Activated naive CD8-positive, alpha-beta T cell treated with anti-CD3 and anti-CD28 coated beads, Interleukin-2, amount 50 U/mL, for 16 hours (primary cell): ENCODE data around the gene APOBR.
"Not testable (repeated sequence)": the region's sequence is repeated elsewhere in the genome, so short reads cannot be mapped to it uniquely, and the experiment has no call there.

ENCODE experiments used
- DNase-seq: peaks from one replicate; pipeline ENCODE4 v3.0.0-alpha.2; 2020; ENCODE audit warnings: low read depth, low spot score

The APOBR gene

GRCh38 chr16:28494121-28494851 is at the start of gene APOBR:
Gene APOBR, plus strand, starts transcription at chr16:28494643. Its CDS starts 39 bp downstream, at chr16:28494682.
- DNase-seq, result peak; percentile 66

- DNase-seq, result not testable (repeated sequence)
Observed at GRCh38 chr16:28446388-28446787, 48.1 kb upstream of the APOBR start.

- not testable (repeated sequence) for DNase-seq
Observed at GRCh38 chr16:28447081-28447480, 47.4 kb upstream of the APOBR start.

- DNase-seq, result no peak
Observed at GRCh38 chr16:28473714-28474265, 20.7 kb upstream of the APOBR start.

GRCh38 chr16:28475221-28475620 is 19.2 kb upstream of the APOBR start:
- no peak for DNase-seq

- no peak for DNase-seq
Observed at GRCh38 chr16:28477311-28477920, 17.0 kb upstream of the APOBR start.

- DNase-seq, result no peak
Observed at GRCh38 chr16:28478506-28479180, 15.8 kb upstream of the APOBR start.

- no peak for DNase-seq
Observed at GRCh38 chr16:28482026-28482425, 12.4 kb upstream of the APOBR start.

GRCh38 chr16:28483361-28483760 is 11.1 kb upstream of the APOBR start:
- DNase-seq, result not testable (repeated sequence)

- no peak for DNase-seq
Observed at GRCh38 chr16:28486266-28486665, 8.2 kb upstream of the APOBR start.

- no peak for DNase-seq
Observed at GRCh38 chr16:28491230-28491969, 3.0 kb upstream of the APOBR start.

GRCh38 chr16:28491970-28492474 is 2.4 kb upstream of the APOBR start, which contains the start of gene CLN3:
Gene CLN3, minus strand, starts transcription at chr16:28492074. Its CDS starts 315 bp downstream, at chr16:28491759.
- peak; percentile 56 for DNase-seq

GRCh38 chr16:28492511-28492910 is 1.9 kb upstream of the APOBR start:
- no peak for DNase-seq

GRCh38 chr16:28495098-28495793 is 803 bp downstream of the APOBR start:
- no peak for DNase-seq

- no peak for DNase-seq
Observed at GRCh38 chr16:28495795-28496749, 1.6 kb downstream of the APOBR start.

- DNase-seq, result no peak
Observed at GRCh38 chr16:28496844-28497243, 2.4 kb downstream of the APOBR start.

- no peak for DNase-seq
Observed at GRCh38 chr16:28497386-28497785, 2.9 kb downstream of the APOBR start.

- DNase-seq, result no peak
Observed at GRCh38 chr16:28497861-28498599, 3.6 kb downstream of the APOBR start.
